ENCODE results near the gene ADGRV1.

DNA sequence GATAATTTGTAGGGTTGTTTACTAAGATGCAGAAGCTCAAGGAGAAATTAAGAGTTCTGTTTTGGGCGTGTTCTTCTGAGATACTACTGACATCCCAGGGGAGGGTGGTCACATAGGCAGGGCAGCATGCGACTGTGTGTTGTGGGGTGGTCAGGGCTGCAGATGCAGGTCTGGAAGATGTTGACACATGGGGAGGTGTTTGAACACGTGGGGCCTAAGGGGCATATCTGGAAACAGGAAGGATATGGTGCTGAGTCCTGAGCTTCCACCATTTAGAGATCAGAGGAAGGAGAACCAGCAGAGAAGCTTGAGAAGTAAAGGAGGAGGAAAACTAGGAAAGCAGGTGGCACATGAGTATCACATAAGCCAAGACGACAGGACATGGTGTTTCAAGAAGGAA, 228.2 kb downstream of the ADGRV1 start:
- no peak for TF ChIP-seq POLR2A (IDR thresholded peaks at IDR 0.05)
- TF ChIP-seq, protein P1, sequence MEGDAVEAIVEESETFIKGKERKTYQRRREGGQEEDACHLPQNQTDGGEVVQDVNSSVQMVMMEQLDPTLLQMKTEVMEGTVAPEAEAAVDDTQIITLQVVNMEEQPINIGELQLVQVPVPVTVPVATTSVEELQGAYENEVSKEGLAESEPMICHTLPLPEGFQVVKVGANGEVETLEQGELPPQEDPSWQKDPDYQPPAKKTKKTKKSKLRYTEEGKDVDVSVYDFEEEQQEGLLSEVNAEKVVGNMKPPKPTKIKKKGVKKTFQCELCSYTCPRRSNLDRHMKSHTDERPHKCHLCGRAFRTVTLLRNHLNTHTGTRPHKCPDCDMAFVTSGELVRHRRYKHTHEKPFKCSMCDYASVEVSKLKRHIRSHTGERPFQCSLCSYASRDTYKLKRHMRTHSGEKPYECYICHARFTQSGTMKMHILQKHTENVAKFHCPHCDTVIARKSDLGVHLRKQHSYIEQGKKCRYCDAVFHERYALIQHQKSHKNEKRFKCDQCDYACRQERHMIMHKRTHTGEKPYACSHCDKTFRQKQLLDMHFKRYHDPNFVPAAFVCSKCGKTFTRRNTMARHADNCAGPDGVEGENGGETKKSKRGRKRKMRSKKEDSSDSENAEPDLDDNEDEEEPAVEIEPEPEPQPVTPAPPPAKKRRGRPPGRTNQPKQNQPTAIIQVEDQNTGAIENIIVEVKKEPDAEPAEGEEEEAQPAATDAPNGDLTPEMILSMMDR (IDR thresholded peaks at IDR 0.05), result no peak

All from thyroid gland (tissue), 4 donors.